IPS-15b (cell line): ENCODE results near the gene PRSS8.
"Not testable (repeated sequence)": the region's sequence is repeated elsewhere in the genome, so short reads cannot be mapped to it uniquely, and the experiment has no call there.

Source experiments
- H3K27me3 ChIP-seq: one replicate; pipeline ENCODE4 v1.6.1; 2013; ENCODE audit warnings: low read length; ENCODE audit not compliant: control insufficient read depth, insufficient read depth
- H3K36me3 ChIP-seq: one replicate; pipeline ENCODE4 v1.6.1; 2013; ENCODE audit warnings: low read length; ENCODE audit not compliant: control insufficient read depth, insufficient read depth
- H3K4me1 ChIP-seq: one replicate; pipeline ENCODE4 v1.6.1; 2013; ENCODE audit warnings: mild to moderate bottlenecking, low read length; ENCODE audit not compliant: control insufficient read depth, insufficient read depth
- H3K4me3 ChIP-seq: one replicate; pipeline ENCODE4 v1.5.1; 2013; ENCODE audit warnings: low read depth, low read length
- H3K9ac ChIP-seq: one replicate; pipeline ENCODE4 v1.6.1; 2013; ENCODE audit warnings: low read depth, mild to moderate bottlenecking, low read length
- H3K9me3 ChIP-seq: one replicate; pipeline ENCODE4 v1.6.1; 2013; ENCODE audit warnings: mild to moderate bottlenecking, low read length; ENCODE audit not compliant: control insufficient read depth, insufficient read depth

The PRSS8 gene

GRCh38 chr16:31106509-31107464 lies 28.7 kb downstream of the PRSS8 start:
- Histone ChIP-seq H3K36me3 (peaks cover 17% of the 10 kb centered on the region), H3K4me1 (no peaks in the 10 kb centered on the region), H3K9me3 (no peaks in the 10 kb centered on the region), H3K4me3 (no peak overlapping the region), H3K9ac (no peak overlapping the region), H3K27me3 (peaks cover 2% of the 10 kb centered on the region)

- no peak overlapping the region for H3K4me3 ChIP-seq
- H3K4me1 ChIP-seq = no peaks in the 10 kb centered on the region
- H3K36me3 ChIP-seq = peaks cover 12% of the 10 kb centered on the region
- H3K27me3 ChIP-seq = peaks cover 2% of the 10 kb centered on the region
- H3K9ac ChIP-seq = no peak overlapping the region
- H3K9me3 ChIP-seq = no peaks in the 10 kb centered on the region
These were observed 29.8 kb downstream of the PRSS8 start for GRCh38 chr16:31105677-31106213.

GRCh38 chr16:31100876-31101641 lies 34.5 kb downstream of the PRSS8 start:
- not testable (repeated sequence) for H3K36me3 ChIP-seq, H3K27me3 ChIP-seq, H3K9ac ChIP-seq, H3K9me3 ChIP-seq, H3K4me1 ChIP-seq, H3K4me3 ChIP-seq

GRCh38 chr16:31099860-31100638 lies 35.5 kb downstream of the PRSS8 start:
- H3K36me3 ChIP-seq = no peaks in the 10 kb centered on the region
- H3K9ac ChIP-seq = no peak overlapping the region
- H3K27me3 ChIP-seq = no peaks in the 10 kb centered on the region
- no peak overlapping the region for H3K4me3 ChIP-seq
- H3K9me3 ChIP-seq = no peaks in the 10 kb centered on the region
- H3K4me1 ChIP-seq = no peaks in the 10 kb centered on the region

GRCh38 chr16:31094424-31095120 lies 41.0 kb downstream of the PRSS8 start, which contains the start of gene VKORC1:
VKORC1 (minus strand) TSS chr16:31094797; CDS start chr16:31094729, 68 bp downstream.
- Histone ChIP-seq H3K4me1 (no peaks in the 10 kb centered on the region), H3K27me3 (no peaks in the 10 kb centered on the region), H3K36me3 (peaks cover 10% of the 10 kb centered on the region), H3K4me3 (peak within 1 kb of the TSS; percentile 98), H3K9ac (peak within 1 kb of the TSS; percentile 85), H3K9me3 (no peaks in the 10 kb centered on the region)

GRCh38 chr16:31094088-31094423 lies 41.5 kb downstream of the PRSS8 start:
- Histone ChIP-seq H3K4me1 (no peaks in the 10 kb centered on the region), H3K9me3 (no peaks in the 10 kb centered on the region), H3K9ac (peak overlapping the region; percentile 85), H3K36me3 (peaks cover 10% of the 10 kb centered on the region), H3K27me3 (no peaks in the 10 kb centered on the region), H3K4me3 (peak overlapping the region; percentile 98)

GRCh38 chr16:31093132-31093703 lies 42.3 kb downstream of the PRSS8 start:
- H3K4me3 ChIP-seq = peak overlapping the region; percentile 98

GRCh38 chr16:31092330-31092729 lies 43.2 kb downstream of the PRSS8 start:
- Histone ChIP-seq H3K36me3 (peaks cover 10% of the 10 kb centered on the region), H3K9me3 (no peaks in the 10 kb centered on the region), H3K9ac (no peak overlapping the region), H3K27me3 (no peaks in the 10 kb centered on the region), H3K4me3 (no peak overlapping the region), H3K4me1 (no peaks in the 10 kb centered on the region)

More at GRCh38 chr16:31093132-31093703, 42.3 kb downstream of the PRSS8 start:
- H3K9ac ChIP-seq = no peak overlapping the region
- no peaks in the 10 kb centered on the region for H3K27me3 ChIP-seq
- no peaks in the 10 kb centered on the region for H3K9me3 ChIP-seq
- H3K36me3 ChIP-seq = peaks cover 10% of the 10 kb centered on the region
- H3K4me1 ChIP-seq = no peaks in the 10 kb centered on the region

GRCh38 chr16:31090540-31090939 lies 45.0 kb downstream of the PRSS8 start:
- no peak overlapping the region for H3K9ac ChIP-seq
- H3K4me1 ChIP-seq = no peaks in the 10 kb centered on the region
- no peaks in the 10 kb centered on the region for H3K9me3 ChIP-seq
- peaks cover 10% of the 10 kb centered on the region for H3K36me3 ChIP-seq
- H3K4me3 ChIP-seq = no peak overlapping the region
- H3K27me3 ChIP-seq = no peaks in the 10 kb centered on the region

GRCh38 chr16:31089199-31089598 lies 46.3 kb downstream of the PRSS8 start:
- no peaks in the 10 kb centered on the region for H3K27me3 ChIP-seq
- H3K9me3 ChIP-seq = no peaks in the 10 kb centered on the region
- H3K9ac ChIP-seq = no peak overlapping the region
- no peaks in the 10 kb centered on the region for H3K4me1 ChIP-seq
- no peak overlapping the region for H3K4me3 ChIP-seq
- H3K36me3 ChIP-seq = peaks cover 10% of the 10 kb centered on the region
